GM18505 (cell line): ENCODE data around the gene INTS4.
A peak's percentile ranks its signal among the peaks of the same experiment; 100 is the strongest.
"Not testable (repeated sequence)": the region's sequence is repeated elsewhere in the genome, so short reads cannot be mapped to it uniquely, and the experiment has no call there.

ENCODE experiments used
- ATAC-seq: cut with Tn5 transposase; IDR thresholded peaks from one replicate; pipeline ENCODE4 v1.9.1; 2021; ENCODE audit not compliant: unreplicated experiment
- POLR2A ChIP-seq: IDR thresholded peaks from 4 replicates; pipeline ENCODE4 v1.6.1; 2011; ENCODE audit warnings: borderline replicate concordance; ENCODE audit not compliant: insufficient read depth, insufficient read length; ENCODE audit errors: extremely low read depth

Gene INTS4

DNA sequence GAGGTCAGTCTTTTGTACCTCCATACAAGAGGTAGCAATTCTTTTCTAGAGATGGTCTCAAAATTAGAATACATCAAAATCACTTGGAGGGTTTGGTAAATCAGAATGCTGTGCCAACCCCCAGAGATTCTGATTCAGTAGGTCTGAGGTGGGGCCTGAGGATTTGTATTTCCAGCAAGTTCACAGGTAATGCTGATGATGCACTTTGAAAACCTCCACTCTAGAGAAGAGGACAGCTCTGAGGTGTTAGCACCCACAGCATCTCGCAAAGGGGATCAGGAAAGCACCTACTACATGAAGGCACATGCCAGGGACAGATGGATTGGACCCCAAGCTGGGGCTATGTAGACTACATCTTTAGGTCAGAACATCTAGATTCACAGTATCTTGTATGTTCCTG lies 21.4 kb upstream of the INTS4 start:
- no peak for ATAC-seq
- TF ChIP-seq POLR2A, result no peak

GRCh38 chr11:78014937-78015520 lies 20.6 kb upstream of the INTS4 start:
- not testable (repeated sequence) for ATAC-seq

- no peak for ATAC-seq
- no peak for TF ChIP-seq POLR2A
Measured at GRCh38 chr11:78011301-78011700, 16.8 kb upstream of the INTS4 start.

- TF ChIP-seq POLR2A, result no peak
- ATAC-seq, result no peak
Measured at GRCh38 chr11:78010755-78011154, 16.3 kb upstream of the INTS4 start.

GRCh38 chr11:78010304-78010703 lies 15.8 kb upstream of the INTS4 start:
- no peak for ATAC-seq

GRCh38 chr11:78009062-78009461 lies 14.6 kb upstream of the INTS4 start:
- ATAC-seq, result no peak
- TF ChIP-seq POLR2A, result no peak

More at GRCh38 chr11:78010304-78010703, 15.8 kb upstream of the INTS4 start:
- TF ChIP-seq POLR2A, result no peak

GRCh38 chr11:78000193-78000592 lies 5.7 kb upstream of the INTS4 start:
- TF ChIP-seq POLR2A, result no peak
- peak; percentile 64 for ATAC-seq

DNA sequence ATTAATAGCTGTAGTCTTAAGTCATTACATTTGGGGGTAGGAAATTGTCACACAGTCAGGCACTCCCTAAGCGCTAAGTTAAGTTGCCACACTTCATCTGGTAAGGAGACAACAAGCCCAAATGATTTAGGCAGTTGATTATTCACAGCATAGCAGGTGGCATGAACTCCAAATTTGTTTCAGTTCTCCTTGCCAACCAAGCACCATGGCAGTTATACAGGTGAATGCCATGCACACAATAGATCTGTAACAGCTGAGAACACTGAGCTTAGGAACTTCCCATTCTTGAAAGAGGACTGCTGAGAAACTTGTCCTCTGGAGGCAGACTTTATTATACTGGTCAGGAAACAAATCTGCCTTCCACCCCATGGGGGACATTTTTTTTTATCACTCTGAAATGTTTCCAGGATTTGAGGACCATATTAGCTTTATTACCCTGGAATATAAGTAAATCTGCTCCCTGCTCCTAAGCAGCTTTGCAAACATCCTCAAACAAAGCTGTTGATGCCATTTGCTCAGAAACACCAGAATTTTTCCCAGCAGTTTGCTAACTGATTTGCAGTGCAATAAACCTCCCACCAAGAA lies 5.1 kb upstream of the INTS4 start:
- no peak for TF ChIP-seq POLR2A
- no peak for ATAC-seq

DNA sequence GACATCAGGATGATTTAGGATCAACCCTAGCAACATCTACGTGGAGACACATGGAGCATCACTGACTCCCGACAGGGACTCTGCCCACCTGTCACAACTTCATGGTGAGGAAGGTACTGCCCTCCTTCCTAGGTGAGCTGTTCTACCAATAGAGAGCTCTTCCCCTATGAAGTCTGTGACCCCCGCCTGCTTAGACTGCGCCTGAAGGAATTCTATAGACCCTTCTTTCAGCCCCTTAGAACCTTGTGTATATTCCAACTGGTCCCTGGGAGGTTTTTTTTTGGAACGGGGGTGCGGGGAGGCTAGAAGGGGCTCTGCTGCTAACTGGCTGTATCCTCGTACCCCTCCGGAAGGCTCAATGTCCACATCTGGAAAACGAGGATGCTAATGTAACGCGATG lies 566 bp downstream of the INTS4 start:
- no peak for TF ChIP-seq POLR2A
- no peak for ATAC-seq

DNA sequence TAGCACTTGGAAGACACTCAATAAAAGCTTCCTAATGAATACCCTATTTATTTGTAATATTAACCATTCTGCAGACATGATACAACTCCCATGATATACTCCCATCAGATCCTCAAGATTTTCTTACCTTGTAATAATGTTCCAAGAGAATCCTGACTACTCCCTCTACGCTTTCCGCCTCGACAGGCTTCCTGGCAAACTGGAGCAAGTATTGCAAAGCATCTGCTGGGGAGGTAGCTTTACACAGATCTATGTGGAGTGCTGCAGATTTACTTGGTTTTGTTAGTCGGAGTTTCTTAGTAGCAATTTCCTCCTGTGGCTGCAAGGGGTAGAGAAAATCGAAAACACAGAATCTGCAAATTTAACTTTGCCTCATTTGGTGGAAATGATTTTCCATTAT lies 3.5 kb downstream of the INTS4 start:
- TF ChIP-seq POLR2A, result no peak
- ATAC-seq, result no peak

GRCh38 chr11:77986456-77986855 lies 8.0 kb downstream of the INTS4 start:
- not testable (repeated sequence) for ATAC-seq

GRCh38 chr11:77981346-77981947 lies 13.0 kb downstream of the INTS4 start:
- no peak for TF ChIP-seq POLR2A
- ATAC-seq, result no peak

- ATAC-seq, result peak; percentile 64
Measured at GRCh38 chr11:77968337-77968736, 26.1 kb downstream of the INTS4 start.

DNA sequence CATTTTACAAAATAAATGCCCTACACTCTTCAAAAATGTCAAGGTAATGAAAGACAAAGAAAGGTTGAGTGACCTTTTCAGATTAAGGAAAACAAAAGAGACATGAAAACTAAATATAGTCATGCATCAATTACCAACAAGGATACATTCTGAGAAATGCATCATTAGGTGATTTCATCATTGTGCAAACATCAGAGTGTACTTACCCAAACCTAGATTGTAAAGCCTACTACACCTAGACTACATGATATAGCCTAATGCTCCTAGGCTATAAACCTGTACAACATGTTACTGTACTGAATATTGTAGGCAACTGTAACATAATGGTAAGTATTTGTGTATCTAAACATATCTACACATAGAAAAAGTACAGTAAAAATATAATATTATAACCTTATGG lies 26.7 kb downstream of the INTS4 start:
- TF ChIP-seq POLR2A, result no peak
- ATAC-seq, result no peak

More at GRCh38 chr11:77968337-77968736, 26.1 kb downstream of the INTS4 start:
- TF ChIP-seq POLR2A, result no peak

DNA sequence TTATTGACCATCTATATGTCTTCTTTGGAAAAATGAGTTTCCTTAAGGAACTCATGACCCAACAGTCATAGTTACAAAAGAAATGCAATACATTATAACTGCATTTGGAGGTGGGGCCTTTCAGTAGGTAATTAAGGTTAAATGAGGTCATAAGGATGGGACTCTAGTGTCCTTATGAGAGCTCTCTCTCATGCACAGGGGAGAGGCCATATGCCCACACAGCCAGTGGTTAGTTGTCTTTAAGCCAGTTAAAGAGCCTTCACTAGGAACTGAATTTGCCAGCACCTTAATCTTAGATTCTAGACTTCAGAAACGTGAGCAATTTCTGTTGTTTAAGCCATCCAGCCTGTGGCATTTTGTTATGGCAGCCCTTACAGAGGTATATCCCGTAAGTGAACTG lies 27.3 kb downstream of the INTS4 start:
- ATAC-seq, result no peak
- no peak for TF ChIP-seq POLR2A

- no peak for TF ChIP-seq POLR2A
- ATAC-seq, result no peak
Measured at GRCh38 chr11:77966338-77966737, 28.1 kb downstream of the INTS4 start.
